HTR-8/SVneo (cell line): ENCODE results near the gene ZFAND3.

ENCODE experiments used
- DNase-seq: peaks from one replicate; pipeline ENCODE4 v3.0.0; 2011; ENCODE audit warnings: low spot score, mixed read lengths; ENCODE audit not compliant: insufficient read length
- FAIRE-seq: peaks from 2 replicates; lab custom pipeline; 2011; peaks lifted over from hg19 to GRCh38; lab: Jason Lieb, UNC

The ZFAND3 gene

DNA sequence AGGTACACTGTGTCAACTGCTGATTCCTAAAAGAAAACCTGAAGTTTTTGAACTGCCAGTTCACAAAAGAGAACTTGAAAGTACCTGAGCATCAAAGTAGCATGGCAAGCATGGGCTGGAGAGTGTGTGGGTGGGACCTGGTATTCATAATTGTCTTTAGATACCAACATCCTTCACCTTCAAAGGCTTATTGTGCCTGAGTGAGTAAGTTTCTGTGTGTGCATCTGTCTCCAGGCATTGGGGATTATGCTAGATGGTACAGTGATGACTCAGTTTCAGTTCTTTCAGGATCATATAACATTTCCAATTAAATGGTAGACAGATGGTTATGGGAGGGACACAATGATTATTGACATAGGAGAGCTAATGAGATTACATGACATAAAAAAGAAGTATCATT, 238.5 kb downstream of the ZFAND3 start:
- FAIRE-seq = no peak
- DNase-seq = peak; percentile 34

DNA sequence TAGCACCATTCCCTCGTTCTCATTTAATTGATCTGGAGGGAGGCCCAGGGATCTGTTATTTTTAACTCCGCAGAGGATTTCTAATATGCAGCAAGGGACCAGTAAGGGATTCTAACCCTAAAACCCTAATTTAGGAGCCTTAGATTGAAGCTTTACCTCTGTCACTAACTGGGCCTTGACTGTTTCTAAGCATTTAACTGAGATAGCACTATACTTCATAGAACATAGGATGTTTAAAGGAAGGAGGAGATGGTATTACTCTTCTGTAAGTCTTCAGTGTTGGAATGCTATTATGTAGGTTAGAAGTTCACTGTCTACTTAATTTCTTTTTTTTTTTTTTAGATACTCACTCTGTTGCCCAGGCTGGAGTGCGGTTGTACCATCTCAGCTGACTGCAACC, 242.5 kb downstream of the ZFAND3 start:
- DNase-seq = no peak
- no peak for FAIRE-seq

DNA sequence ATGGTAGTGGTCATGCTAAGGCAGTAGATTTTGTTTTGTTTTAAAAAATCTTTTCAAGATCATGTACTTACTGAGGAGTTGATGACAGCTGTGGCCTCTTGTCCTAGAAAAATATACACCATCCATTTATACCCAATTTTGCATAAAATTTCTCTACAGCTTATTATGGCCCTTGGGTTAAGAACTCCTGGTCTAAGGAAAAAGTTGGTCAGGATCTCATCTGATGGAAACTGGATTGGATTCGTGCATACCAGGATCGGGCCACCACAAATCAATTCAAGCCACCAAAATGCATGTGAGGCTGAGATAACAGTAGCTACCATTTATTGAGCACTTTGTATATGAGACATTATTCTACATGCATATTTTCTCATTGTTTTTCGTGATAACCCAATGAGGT, 244.4 kb downstream of the ZFAND3 start:
- no peak for FAIRE-seq
- DNase-seq = no peak

DNA sequence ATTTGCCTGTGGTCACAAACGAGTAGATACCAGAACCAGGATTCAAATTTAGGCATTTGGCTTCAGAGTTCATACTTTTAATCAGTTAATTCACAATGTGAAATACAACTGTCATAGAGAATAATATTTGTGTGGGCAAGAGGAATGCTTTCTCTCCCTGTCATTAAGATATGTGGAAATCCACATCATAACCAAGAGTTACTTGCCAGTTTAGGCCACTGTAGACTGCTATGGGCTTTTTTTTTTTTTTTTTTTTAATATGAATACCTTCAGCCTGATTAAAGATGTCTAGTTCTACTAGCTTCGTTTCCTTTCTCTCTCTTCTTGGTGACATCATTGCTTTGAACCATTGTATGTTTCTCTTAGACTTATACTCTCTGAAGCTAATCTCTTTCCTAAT, 244.9 kb downstream of the ZFAND3 start:
- no peak for FAIRE-seq

DNA sequence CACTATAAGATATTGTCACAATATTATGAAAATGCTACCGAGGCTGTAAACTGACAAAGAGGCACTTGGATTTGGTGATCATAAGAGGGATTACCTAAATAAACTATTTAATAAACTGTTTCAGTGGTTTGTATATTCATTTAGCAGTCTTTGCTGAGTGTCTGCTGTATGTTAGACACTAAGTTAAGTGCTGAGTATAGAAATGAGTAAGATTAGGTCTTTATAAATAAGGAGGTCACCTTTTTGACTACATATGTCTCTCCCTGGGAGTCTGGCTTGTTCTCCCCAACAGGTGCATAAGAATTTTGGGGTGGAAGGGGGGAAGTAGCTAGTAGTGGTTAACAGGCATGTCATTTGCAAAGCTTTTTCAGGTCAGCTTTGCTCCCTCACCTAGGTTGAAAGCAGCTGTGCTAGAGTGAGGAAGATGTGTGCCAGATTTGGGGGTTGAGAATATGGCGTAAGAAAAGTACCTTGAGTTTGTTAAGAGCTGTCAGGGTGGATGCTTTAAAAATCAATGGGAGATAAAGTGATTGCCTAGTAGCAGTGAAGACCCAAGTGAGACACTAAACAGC, 246.3 kb downstream of the ZFAND3 start:
- FAIRE-seq (no peak), DNase-seq (no peak)

More for the DNA sequence above, 244.9 kb downstream of the ZFAND3 start:
- DNase-seq = no peak

DNA sequence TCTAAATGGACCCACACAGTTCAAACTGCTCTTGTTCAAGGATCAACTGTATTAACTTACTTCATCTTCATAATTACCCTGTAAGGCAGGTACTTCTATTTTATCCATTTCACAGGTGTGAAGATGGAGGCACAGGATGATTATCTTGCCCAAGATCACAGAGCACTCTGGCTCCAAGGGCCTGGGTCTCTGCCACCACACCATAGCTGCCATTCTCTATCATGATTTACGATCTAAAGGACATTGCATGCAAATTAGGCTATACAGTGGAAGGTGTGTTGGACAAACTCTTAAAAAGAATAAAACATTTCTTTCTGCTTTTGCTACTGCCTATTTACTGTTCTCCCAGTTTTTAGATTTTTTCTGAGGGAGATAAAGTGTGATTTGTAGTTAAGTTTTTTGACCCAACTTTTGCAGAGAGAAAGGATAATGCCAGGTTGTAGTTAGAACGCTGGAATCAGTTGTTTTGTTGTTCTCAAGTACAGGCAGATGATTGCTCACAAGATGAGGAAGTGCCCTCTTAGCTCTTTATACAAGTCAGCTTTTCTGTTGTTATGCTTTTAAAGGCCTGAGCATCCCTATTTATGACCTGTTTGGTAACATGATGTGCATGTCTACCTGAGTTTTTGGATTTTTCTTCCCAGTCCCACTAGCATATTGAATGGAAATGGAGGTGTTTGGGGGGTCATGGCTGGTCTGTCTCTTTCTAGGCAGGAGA, 247.9 kb downstream of the ZFAND3 start:
- FAIRE-seq (no peak), DNase-seq (no peak)

DNA sequence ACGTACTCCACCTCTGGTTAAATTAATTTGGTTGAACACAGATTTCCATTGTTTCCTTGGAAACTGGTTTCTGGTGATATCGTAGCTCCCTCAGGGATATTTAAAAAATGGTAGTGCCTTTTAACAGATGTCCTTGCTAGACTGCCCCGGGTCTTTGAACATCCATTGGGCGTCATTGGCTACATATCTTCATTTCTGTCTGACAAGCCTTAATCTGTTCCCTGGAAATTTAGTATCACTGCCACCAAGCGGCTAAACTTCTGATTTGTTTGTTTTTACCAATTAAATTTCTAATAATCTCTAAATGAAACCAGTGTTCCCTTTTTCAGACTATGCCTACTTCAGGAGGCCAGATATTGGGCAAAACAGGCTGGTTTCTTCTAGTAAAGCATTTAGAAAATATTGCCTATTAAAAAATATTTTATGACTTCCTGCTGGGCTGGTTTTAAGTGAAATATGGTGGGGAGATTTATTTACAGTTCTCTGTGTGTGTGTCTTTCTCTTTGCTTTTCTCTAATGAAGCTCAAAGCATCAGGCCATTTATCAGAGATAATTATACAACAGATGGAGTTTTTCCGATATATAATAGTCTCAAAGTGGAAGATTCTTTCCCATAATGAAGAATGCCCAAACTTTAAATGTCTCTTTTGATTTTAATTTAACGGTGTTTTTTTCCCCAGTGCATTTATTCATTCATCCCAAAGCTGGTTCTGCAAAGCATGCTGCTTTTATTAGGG, 249.5 kb downstream of the ZFAND3 start:
- FAIRE-seq (no peak), DNase-seq (no peak)

DNA sequence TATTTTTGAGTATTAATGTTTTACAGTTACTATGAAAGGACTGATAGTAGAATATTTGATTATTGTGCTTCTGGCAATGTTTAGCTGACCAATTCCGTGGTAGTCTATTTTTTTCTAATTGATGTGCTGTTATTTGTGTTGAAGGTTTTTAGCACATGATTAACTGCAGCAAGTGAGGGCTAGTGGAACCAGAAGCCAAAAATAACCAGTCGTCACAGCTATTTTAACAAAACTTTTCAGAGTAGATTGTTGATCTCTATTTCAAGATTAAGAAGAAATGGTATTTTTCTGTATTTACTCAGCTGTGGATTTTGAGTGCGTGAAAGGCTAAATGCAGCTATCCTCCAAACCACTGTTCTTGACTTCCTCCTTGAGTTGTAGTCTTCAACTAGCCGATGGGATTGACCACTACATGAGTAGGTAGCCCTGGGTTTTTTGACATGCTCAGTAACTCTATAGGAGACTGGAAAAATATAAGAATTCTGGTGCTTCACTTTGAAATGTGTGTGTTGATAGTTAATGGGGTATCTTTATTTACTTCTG, 258.0 kb downstream of the ZFAND3 start:
- FAIRE-seq = no peak

DNA sequence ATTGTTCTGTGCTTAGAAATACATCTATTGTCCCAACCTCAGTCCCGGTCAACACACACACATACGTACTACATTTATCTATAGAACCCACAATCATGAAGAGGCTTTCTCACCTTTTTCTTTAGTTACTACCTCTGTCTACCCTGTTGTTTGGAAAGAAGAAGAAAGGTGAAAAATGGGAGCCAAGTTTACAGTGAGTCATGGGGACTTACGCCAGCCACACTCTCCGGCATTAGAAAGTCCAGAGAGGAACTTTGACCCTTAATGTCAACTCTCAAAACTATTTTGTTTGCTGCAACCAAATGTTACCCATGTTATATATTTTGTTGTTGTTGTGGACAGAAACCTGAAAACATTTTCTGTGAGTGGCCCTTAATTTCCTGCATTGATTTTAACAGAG, 259.1 kb downstream of the ZFAND3 start:
- DNase-seq (no peak), FAIRE-seq (no peak)

More for the DNA sequence above, 258.0 kb downstream of the ZFAND3 start:
- no peak for DNase-seq

DNA sequence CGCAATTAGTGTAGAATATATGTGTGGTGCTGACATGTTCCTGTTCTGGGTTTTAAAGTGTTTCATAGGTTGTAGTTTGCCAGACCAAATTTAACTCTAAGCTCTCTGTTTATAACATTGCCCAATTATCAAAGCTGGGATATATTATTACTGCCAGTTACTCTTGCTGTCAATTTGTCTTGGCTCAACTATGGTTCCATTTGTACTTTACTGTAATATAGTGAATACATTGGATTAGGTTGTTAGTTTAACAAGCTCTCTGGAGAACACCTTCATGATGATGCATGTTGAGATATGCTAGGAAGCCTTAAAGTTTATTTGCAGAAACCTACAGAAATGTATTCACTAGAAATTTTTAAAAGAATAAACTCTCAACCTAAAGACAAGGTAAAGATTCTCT, 259.6 kb downstream of the ZFAND3 start:
- no peak for FAIRE-seq
- DNase-seq = no peak

DNA sequence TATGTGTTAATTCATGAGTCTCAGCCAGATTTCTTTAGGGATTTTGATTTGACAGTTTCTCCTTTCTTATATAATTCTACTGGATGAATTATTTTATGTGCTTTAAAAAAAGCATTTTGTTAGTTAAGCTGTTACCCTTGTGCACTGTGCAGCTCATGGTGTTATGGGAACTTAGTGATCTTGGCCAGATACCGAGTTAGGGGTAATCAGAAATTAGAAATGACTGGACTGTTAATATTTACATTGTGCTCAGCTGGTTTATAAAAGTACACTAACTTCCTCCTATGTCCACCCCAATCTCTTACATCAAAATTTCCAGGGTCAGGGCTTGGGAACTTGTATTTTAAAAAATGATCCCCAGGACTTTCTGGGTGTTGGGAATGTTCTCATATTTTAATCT, 260.0 kb downstream of the ZFAND3 start:
- no peak for FAIRE-seq
- no peak for DNase-seq

DNA sequence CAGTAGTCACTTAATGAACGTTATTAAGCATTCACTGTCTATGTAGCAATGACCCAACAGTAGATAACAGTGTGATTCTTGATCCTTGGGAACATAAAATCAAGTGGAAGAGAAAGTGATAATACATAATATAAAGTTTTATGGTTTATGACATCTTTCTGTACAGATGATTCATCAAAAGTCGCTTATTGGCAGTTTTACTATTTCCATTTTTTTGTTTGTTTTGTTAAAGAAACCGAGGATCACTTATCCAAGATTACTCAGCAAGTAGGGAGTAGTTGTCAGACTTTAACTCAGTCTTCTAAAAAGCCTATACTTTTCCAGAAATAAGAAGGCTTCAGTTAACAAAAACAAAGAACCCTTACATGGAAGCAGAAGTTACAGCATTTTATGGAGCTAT, 260.8 kb downstream of the ZFAND3 start:
- FAIRE-seq (no peak), DNase-seq (no peak)

DNA sequence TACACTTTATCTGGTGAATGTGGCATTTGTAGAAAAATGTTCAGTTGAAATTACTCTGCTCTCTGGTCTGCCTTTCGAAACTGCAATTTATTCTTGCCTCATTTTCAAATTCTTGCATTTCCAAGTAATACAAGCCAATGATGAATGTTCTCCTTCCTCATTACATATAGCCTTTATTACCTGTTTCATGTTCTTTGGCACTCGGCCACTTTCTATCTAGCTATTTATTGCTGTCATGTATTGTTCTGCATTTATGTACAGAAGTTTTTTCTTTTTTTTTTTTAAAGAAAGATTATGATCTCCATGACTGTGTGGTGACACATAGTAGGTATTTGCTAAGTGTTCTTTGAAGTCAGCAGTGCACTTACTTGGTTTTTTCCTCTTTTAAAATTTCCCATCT, 261.4 kb downstream of the ZFAND3 start:
- DNase-seq = no peak

DNA sequence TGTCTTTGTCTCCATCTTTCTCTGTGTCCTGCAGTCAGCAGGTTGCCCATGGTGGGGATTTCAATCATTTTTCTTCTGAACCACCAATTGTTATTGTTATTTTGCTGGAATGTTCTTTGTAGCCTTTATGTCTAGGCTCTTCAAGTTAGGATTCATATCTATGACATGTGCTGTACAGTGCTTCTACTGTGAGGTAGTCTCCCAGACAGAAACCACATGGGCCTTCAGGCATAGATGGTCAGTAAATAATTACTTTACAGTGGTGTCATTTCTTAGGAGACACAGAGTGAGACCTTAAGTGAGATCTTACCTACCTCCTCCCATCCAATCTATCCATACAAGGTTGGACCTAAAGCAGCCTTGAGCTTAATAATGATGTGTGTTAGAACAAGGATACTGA, 265.5 kb downstream of the ZFAND3 start:
- FAIRE-seq = peak; percentile 26
- DNase-seq = no peak

More for the DNA sequence above, 261.4 kb downstream of the ZFAND3 start:
- no peak for FAIRE-seq

DNA sequence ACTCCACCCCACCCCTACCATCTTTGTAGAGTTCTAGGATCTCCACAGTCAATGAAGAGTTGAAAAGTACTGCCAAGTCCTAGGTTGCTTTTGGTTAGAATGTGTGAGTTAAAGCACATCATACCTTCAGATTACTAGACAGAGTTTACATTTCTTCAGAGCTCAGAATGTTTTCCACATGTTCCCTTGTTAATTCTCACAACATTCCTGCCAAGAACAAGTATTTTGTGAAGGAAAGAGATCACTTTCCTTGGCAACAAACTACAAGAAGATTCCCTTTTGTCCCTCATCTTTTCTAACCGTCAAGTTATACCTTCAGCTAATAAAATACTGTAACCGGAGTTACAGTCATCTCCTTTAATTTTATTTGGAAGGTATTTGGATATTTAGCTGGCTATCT, 266.8 kb downstream of the ZFAND3 start:
- FAIRE-seq (no peak), DNase-seq (no peak)

DNA sequence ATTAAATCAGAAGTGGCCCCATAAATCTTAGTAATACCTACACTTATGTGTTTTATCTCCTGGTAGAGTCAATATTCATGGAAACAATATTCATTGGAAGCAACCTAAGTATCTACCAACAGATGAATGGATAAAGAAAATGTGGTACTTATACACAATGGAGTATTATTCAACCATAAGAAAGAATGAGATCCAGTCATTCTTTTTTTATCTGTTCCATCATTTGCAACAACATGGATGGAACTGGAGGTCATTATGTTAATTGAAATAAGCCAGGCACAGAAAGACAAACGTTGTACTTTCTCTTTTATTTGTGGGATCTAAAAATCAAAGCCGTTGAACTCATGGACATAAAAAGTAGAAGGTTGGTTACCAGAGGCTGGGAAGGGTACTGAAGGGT, 268.5 kb downstream of the ZFAND3 start:
- FAIRE-seq = no peak
- DNase-seq = no peak

DNA sequence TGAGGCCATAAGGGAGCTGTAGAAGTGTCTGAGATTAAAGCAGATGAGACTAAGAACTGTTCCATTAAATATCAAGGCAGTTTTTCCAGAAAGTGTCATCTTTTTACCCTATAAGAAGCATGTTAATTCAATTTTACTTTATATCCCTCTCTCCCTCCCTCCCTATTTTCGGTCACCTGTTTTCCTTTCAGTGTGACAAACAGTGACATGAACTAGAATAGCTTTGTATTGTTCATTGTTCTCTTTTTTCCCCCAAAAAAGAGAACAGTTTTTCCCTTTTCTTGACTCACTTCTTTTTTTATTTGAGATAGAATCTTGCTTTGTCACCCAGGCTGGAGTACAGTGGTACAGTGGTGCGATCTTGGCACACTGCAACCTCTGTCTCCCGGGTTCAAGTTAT, 269.3 kb downstream of the ZFAND3 start:
- no peak for FAIRE-seq

DNA sequence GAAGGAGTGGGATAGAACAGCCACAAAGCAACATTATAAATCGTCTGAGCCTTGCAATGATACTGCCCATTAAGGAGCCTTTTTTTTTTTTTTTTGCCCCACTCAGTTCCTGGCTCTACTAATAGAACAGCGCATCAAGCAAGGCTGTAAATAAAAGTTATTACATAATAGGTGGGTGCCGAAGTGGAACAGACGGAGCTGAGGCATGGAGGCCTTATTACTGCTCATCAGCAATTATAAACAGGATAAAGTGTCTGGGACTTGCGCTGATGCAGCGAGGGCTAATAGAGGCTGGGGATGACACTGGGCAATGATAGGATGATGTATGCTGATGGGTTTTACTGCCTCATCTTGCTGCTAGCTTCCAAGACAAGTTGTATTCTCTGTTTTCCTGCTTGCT, 272.1 kb downstream of the ZFAND3 start:
- FAIRE-seq = no peak
- no peak for DNase-seq

More for the DNA sequence above, 269.3 kb downstream of the ZFAND3 start:
- no peak for DNase-seq

DNA sequence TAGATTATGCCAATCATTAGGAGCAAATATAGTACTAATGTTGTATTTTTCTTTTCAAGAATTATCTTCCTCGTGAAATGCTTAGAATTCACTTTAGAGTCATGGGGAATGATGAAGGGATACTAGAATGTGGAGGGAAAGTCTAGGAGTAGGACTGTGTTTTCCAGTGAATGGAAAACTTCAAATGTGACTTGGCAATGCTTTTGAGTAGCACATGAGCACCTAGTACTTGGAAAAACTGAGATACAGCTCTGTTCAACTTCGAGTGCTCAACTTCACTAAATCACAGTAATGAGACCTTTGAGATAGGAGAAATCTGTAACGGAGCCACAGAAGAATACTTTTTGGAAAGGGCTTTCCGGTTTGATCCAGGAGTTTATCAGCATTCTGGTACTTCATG, 272.9 kb downstream of the ZFAND3 start:
- DNase-seq = no peak
- FAIRE-seq = no peak

DNA sequence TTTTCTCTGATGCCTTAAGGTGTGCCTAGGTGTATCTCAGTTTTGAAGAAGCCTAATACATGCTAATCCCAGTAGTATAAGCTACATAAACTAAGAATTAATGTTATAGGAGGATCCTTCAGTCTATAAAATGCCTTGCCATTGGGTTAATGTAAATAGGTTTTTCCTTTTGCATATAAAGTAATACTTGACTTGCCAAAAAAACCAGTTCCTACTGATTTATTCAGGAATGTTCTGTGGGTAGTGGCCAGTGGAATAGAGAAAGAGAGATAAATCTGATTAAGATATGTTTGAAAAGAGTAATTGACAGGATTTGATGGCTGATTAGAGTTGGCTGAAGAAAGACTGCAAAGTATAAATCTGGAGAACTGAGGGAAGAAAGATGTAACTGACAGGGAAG, 273.4 kb downstream of the ZFAND3 start:
- DNase-seq (no peak), FAIRE-seq (no peak)

DNA sequence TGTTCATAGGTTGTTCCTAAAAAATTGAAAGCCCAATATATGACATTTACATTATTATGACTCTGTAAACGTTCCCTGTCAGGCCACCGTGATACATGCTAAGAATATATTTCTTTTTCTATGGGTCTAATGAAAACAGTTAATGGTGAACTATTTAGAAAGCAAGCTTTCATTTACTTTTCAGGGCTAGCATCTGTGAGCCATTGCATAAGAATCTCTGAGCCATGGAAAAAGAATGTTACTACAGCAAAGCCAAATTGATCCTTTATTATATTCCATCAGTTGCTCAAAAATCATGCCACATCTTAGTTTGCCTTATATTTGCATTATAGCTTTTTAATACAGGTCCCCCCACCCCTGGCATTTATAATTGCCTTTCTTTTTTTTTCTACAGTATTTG, 275.5 kb downstream of the ZFAND3 start:
- FAIRE-seq (no peak), DNase-seq (peak; percentile 26)
